NCI-H345 (cell line): Measurements from ENCODE around the gene MTA1.

ENCODE experiments used
- DNase-seq: peaks from one replicate; lab custom pipeline; 2025; lab: John Stamatoyannopoulos, UW

The MTA1 gene

GRCh38 chr14:105410642-105411016, 9.0 kb upstream of the MTA1 start:
- DNase-seq: no peak

GRCh38 chr14:105411017-105411941, 8.3 kb upstream of the MTA1 start:
- DNase-seq: peak; percentile 56

- DNase-seq: no peak
Measured at GRCh38 chr14:105411985-105412770, 7.4 kb upstream of the MTA1 start.

- DNase-seq: no peak
Measured at GRCh38 chr14:105412771-105413543, 6.7 kb upstream of the MTA1 start.

- no peak for DNase-seq
Measured at GRCh38 chr14:105413544-105413886, 6.1 kb upstream of the MTA1 start.

- peak; percentile 68 for DNase-seq
Measured at GRCh38 chr14:105414456-105415371, 4.9 kb upstream of the MTA1 start.

- DNase-seq: no peak
Measured at GRCh38 chr14:105415481-105416428, 3.9 kb upstream of the MTA1 start.

- no peak for DNase-seq
Measured at GRCh38 chr14:105416671-105417070, 3.0 kb upstream of the MTA1 start.

- DNase-seq: no peak
Measured at GRCh38 chr14:105417690-105418121, 1.9 kb upstream of the MTA1 start.

- no peak for DNase-seq
Measured at GRCh38 chr14:105418269-105419194, 1.1 kb upstream of the MTA1 start.

- no peak for DNase-seq
Measured at GRCh38 chr14:105420101-105420973, 710 bp downstream of the MTA1 start.

GRCh38 chr14:105420974-105421674, 1.5 kb downstream of the MTA1 start:
- DNase-seq: no peak

- DNase-seq: no peak
Measured at GRCh38 chr14:105421723-105422615, 2.3 kb downstream of the MTA1 start.

GRCh38 chr14:105422695-105423487, 3.3 kb downstream of the MTA1 start:
- no peak for DNase-seq

GRCh38 chr14:105423488-105424195, 4.0 kb downstream of the MTA1 start:
- no peak for DNase-seq
